GM12872 (cell line): ENCODE results near the gene FAM3C.

ENCODE experiments used
- TF ChIP-seq, protein P1 (sequence below): IDR thresholded peaks from 3 replicates; pipeline ENCODE4 v1.5.1; 2011; ENCODE audit warnings: low read depth, mild to moderate bottlenecking, low read length, moderate library complexity; ENCODE audit not compliant: insufficient read depth

Gene FAM3C

GRCh38 chr7:121337398-121337797 is 58.7 kb downstream of the FAM3C start:
- TF ChIP-seq, protein P1, sequence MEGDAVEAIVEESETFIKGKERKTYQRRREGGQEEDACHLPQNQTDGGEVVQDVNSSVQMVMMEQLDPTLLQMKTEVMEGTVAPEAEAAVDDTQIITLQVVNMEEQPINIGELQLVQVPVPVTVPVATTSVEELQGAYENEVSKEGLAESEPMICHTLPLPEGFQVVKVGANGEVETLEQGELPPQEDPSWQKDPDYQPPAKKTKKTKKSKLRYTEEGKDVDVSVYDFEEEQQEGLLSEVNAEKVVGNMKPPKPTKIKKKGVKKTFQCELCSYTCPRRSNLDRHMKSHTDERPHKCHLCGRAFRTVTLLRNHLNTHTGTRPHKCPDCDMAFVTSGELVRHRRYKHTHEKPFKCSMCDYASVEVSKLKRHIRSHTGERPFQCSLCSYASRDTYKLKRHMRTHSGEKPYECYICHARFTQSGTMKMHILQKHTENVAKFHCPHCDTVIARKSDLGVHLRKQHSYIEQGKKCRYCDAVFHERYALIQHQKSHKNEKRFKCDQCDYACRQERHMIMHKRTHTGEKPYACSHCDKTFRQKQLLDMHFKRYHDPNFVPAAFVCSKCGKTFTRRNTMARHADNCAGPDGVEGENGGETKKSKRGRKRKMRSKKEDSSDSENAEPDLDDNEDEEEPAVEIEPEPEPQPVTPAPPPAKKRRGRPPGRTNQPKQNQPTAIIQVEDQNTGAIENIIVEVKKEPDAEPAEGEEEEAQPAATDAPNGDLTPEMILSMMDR = 0 out of 3 replicates have a peak, but pooled peaks have one; percentile 31

DNA sequence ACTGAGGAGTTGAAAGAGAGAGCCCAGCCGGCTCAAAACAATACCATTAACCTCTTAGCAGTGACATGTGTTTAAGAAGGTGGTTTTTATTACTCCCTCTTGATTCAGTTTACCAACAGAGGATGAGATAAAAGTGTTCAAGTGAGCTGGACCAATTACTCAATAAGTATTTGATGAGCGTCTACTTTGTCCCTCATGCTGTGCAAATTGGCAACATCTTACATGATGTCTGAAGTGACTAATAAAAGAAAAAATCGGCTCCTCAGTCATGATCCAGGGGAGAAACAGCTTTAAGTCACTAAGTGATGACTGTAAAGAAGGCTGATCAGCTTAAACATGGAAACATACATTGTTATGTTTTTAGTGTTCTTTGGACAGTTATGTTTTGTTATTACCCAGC is 59.5 kb downstream of the FAM3C start:
- TF ChIP-seq, protein P1 = no peak

- TF ChIP-seq, protein P1 = no peak
Measured at GRCh38 chr7:121334875-121335648, 61.0 kb downstream of the FAM3C start.

GRCh38 chr7:121334376-121334775 is 61.7 kb downstream of the FAM3C start:
- TF ChIP-seq, protein P1 = no peak

- TF ChIP-seq, protein P1 = no peak
Measured at GRCh38 chr7:121331574-121331973, 64.5 kb downstream of the FAM3C start.

GRCh38 chr7:121331048-121331447 is 65.1 kb downstream of the FAM3C start:
- TF ChIP-seq, protein P1 = no peak

DNA sequence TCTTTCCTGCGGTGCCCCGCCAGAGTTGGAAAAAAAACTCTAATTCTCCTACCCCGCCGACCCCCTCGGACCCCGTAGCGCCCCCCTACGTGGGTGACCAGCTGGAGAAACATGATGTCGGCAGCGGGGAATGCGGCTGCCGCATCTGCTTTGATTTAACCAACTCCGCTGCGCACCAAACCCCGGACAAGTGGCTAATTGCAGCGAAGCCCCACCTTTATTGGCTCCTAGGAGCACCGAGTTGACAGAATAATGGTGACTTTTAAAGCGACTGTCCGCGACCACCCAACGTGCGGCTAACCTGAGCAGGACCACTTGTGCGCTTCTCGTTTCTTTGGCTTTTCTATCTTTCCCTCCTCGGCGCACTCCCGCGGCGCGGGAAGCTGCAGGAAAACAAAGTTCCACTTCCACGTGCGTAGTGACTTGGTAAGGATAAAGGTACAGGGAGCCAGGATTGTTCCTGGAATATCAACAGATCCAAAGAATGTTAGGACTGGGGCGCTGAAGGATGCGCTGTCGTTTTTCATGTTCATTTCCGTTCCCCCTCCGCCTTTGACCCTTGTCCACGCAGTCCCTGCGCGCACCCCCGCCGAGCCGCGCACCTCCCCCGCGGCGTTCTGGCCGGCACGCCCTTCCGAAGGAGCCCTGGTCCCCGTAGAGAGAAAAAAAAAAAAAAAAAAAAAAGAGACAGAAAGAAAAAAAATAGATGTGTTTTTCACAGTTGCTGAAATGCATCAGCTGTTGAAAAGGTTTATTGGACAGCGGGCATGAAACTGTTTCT is 65.9 kb downstream of the FAM3C start:
- TF ChIP-seq, protein P1 = no peak
